ENCODE measurements around the gene OR9A2.

GRCh38 chr7:143002898-143003297, 24.0 kb downstream of the OR9A2 start:
- TF ChIP-seq CTCF (IDR thresholded peaks at IDR 0.05 in 2 of 3, conservative IDR thresholded peaks at IDR 0.05 in 1 of 3; ENCODE audit: borderline replicate concordance in 1 of 3, insufficient read depth in 1 of 3, low read depth in 2 of 3, low read length in 2 of 3) (no peak), POLR2A (IDR thresholded peaks at IDR 0.05; ENCODE audit: borderline replicate concordance, extremely low read depth, insufficient read depth, insufficient read length) (no peak), RAD21 (IDR thresholded peaks at IDR 0.05; ENCODE audit: low read depth) (no peak), TCF7L2 (IDR thresholded peaks at IDR 0.05; ENCODE audit: borderline replicate concordance, extremely low read depth, insufficient read depth, insufficient read length) (no peak), SIN3A (IDR thresholded peaks at IDR 0.05; ENCODE audit: low read depth) (no peak), MAX (IDR thresholded peaks at IDR 0.05) (no peak), POLR2AphosphoS5 (IDR thresholded peaks at IDR 0.05; ENCODE audit: low read depth, low read length) (no peak), ZFX (IDR thresholded peaks at IDR 0.05) (no peak), EZH2 (IDR thresholded peaks at IDR 0.05) (no peak), EZH2phosphoT487 (IDR thresholded peaks at IDR 0.05; ENCODE audit: borderline replicate concordance) (no peak)
